GM12878 (cell line): ENCODE data around the gene POU4F1. TPM values are rescaled to one million over a fixed set of nuclear protein-coding genes. Genes with fewer than 3 reads are reported as not detected.

Experiments used
- ATAC-seq: fragments of 200-7000 bp; cut with Tn5 transposase; 3 replicates; pipeline ENCODE4 v1.9.1; 2020; ENCODE audit warnings: mild to moderate bottlenecking, moderate library complexity
- BruUV-seq: library from RNA; stranded (reverse); fragments of 400-500 nt; replicated peaks from 2 replicates; lab custom pipeline; 2021; lab: Mats Ljungman, UMichigan
- CTCF ChIA-PET: fragments of 300-600 bp; sonication (Branson Sonifier 250); formaldehyde crosslinking; extraction: SDS; loops from one replicate; lab custom pipeline; 2021; ENCODE audit warnings: inconsistent platforms; lab: Yijun Ruan, JAX
- POLR2A ChIA-PET: fragments of 350-600 bp; formaldehyde crosslinking; extraction: SDS; loops from one replicate; lab custom pipeline; 2021; ENCODE audit warnings: inconsistent platforms; lab: Charles Lee
- RAD21 ChIA-PET: fragments of 300-600 bp; sonication (Branson Sonifier 250); formaldehyde crosslinking; loops from one replicate; lab custom pipeline; 2023; ENCODE audit warnings: antibody characterized with exemption; ENCODE audit not compliant: unreplicated experiment; lab: Charles Lee
- SMC1A ChIA-PET: fragments of 300-600 bp; sonication (Branson Sonifier 250); formaldehyde crosslinking; loops from one replicate; lab custom pipeline; 2023; ENCODE audit not compliant: unreplicated experiment, uncharacterized antibody; lab: Charles Lee
- DNase-seq: peaks from one replicate; pipeline ENCODE4 v3.0.0-alpha.2; 2011; ENCODE audit warnings: low read depth, low spot score
- FAIRE-seq: peaks from 3 replicates; lab custom pipeline; 2011; peaks lifted over from hg19 to GRCh38; lab: Jason Lieb, UNC
- H2AFZ ChIP-seq: 2 replicates; pipeline ENCODE4 v1.6.0; 2011; ENCODE audit warnings: low read depth, low read length, control low read depth; ENCODE audit not compliant: control insufficient read depth
- H3K27ac ChIP-seq: 2 replicates; pipeline ENCODE4 v1.5.1; 2011; ENCODE audit warnings: control low read depth; ENCODE audit not compliant: control insufficient read depth, insufficient read depth
- H3K27me3 ChIP-seq, 2 experiments: replicated peaks in 1 of 2; 2 replicates each; pipeline versions ENCODE4 v1.6.0 to v1.6.1; 2011; ENCODE audit warnings: low read length in 1 of 2; ENCODE audit not compliant: control insufficient read depth in 2 of 2, insufficient read depth in 2 of 2
- H3K36me3 ChIP-seq, 2 experiments: 2 replicates each; pipeline ENCODE4 v1.5.1; 2011; ENCODE audit warnings: low read length in 1 of 2; ENCODE audit not compliant: control insufficient read depth in 2 of 2, insufficient read depth in 2 of 2
- H3K4me1 ChIP-seq: 2 replicates; pipeline ENCODE4 v1.6.1; 2011; ENCODE audit warnings: mild to moderate bottlenecking, low read length, moderate library complexity, mixed read lengths; ENCODE audit not compliant: control insufficient read depth, insufficient read depth
- H3K4me2 ChIP-seq: 2 replicates; pipeline ENCODE4 v1.6.0; 2011; ENCODE audit warnings: control low read depth; ENCODE audit not compliant: control insufficient read depth, insufficient read depth
- H3K4me3 ChIP-seq: fragments of 200-600 bp; sonication (generic); 2 replicates; pipeline ENCODE4 v1.5.1; 2016
- H3K79me2 ChIP-seq: 2 replicates; pipeline ENCODE4 v1.6.0; 2011; ENCODE audit warnings: low read length; ENCODE audit not compliant: control insufficient read depth, insufficient read depth
- H3K9ac ChIP-seq: 2 replicates; pipeline ENCODE4 v1.8.0; 2011; ENCODE audit warnings: low read length, control low read depth, mixed read lengths; ENCODE audit not compliant: control insufficient read depth, insufficient read depth
- H3K9me3 ChIP-seq: replicated peaks from 3 replicates; pipeline ENCODE4 v1.5.1; 2011; ENCODE audit warnings: mild to moderate bottlenecking, low read length; ENCODE audit not compliant: control insufficient read depth, insufficient read depth
- H4K20me1 ChIP-seq: 2 replicates; pipeline ENCODE4 v1.6.0; 2011; ENCODE audit not compliant: control insufficient read depth, insufficient read depth
- EGR1 ChIP-seq, 2 experiments: IDR thresholded peaks; 1 replicate in 1 of 2; 2 replicates in 1 of 2; pipeline ENCODE4 v1.6.1; 2011 to 2012; ENCODE audit warnings: low read depth in 2 of 2, low read length in 2 of 2, borderline replicate concordance in 1 of 2, mild to moderate bottlenecking in 1 of 2, moderate library complexity in 1 of 2
- MTA3 ChIP-seq: IDR thresholded peaks from 2 replicates; pipeline ENCODE4 v1.6.1; 2012; ENCODE audit warnings: low read length, inconsistent platforms, borderline replicate concordance
- NR2C1 ChIP-seq: fragments of 450-650 bp; IDR thresholded peaks from 2 replicates; pipeline ENCODE4 v1.6.1; 2017; ENCODE audit warnings: antibody characterized with exemption, mild to moderate bottlenecking, moderate library complexity
- TCF3 ChIP-seq: IDR thresholded peaks from 2 replicates; pipeline ENCODE4 v1.6.1; 2012; ENCODE audit warnings: low read depth, mild to moderate bottlenecking, low read length, borderline replicate concordance; ENCODE audit not compliant: insufficient read depth
- WGBS: methylation state at CpG from one replicate; pipeline ENCODE4 v1.1.6; 2016; ENCODE audit warnings: low lambda C conversion rate; ENCODE audit not compliant: insufficient replicate concordance, insufficient coverage; ENCODE audit errors: missing lambda C conversion rate; 5-methylcytosine and 5-hydroxymethylcytosine counted together
- in situ Hi-C: fragments of 300-500 bp; cut with MboI; formaldehyde crosslinking; loops from 9 replicates; pipeline ENCODE4 v1.14.3; 2018; ENCODE audit warnings: mixed read lengths
- intact Hi-C: fragments of 100-400 bp; cut with micrococcal nuclease; formaldehyde crosslinking; loops from one replicate; pipeline ENCODE4 v1.14.2; 2022; ENCODE audit not compliant: unreplicated experiment
- polyA plus RNA-seq, 11 experiments: library from polyadenylated mRNA; depleted of rRNA in 4 of 11; unstranded in 6 of 11; stranded (reverse) in 5 of 11; fragments of >200 nt; fragmentation: Nextera tagmentation in 4 of 11; fragmentation: Illumina TruSeq in 1 of 11; extraction: Ambion mirVana in 4 of 11; extraction: Trizol in 1 of 11; gene quantifications; 1 replicate in 1 of 11; 2 replicates in 10 of 11; pipeline versions ENCODE4 v1.2.1 to v1.2.3, GENCODE V29; 2011 to 2016; ENCODE audit warnings: inconsistent platforms in 2 of 11, missing spikeins in 2 of 11, low read depth in 1 of 11
- total RNA-seq, 4 experiments: library from RNA; depleted of rRNA in 3 of 4; stranded (reverse); fragments of >200 nt in 3 of 4; fragmentation: Illumina TruSeq in 1 of 4; extraction: Trizol in 1 of 4; gene quantifications; 2 replicates each; pipeline versions ENCODE4 v1.2.1 to v1.2.3, GENCODE V29; 2013 to 2021
- TF ChIP-seq, protein P1 (sequence below): IDR thresholded peaks from 2 replicates; pipeline ENCODE4 v1.6.1; 2011; ENCODE audit warnings: low read depth, mild to moderate bottlenecking, low read length, moderate library complexity, borderline replicate concordance; ENCODE audit errors: extremely low read depth
- TF ChIP-seq, protein P2 (sequence below): fragments of 450-650 bp; formaldehyde crosslinking; IDR thresholded peaks from 2 replicates; pipeline ENCODE4 v1.4.0; 2020; ENCODE audit warnings: mild to moderate bottlenecking, moderate library complexity
- TF ChIP-seq, protein P3 (sequence below): fragments of 450-650 bp; IDR thresholded peaks from 2 replicates; pipeline ENCODE4 v1.6.1; 2017; ENCODE audit warnings: low read depth, mild to moderate bottlenecking, moderate library complexity

Gene POU4F1
- total and polyA plus RNA-seq, 10 of the 15 experiments (the other 5 are each of a cell fraction or from before 2014, with no cell fraction given): 0.01 to 0.14 (median 0.02) TPM; not detected in 5

- no peak overlapping the region for H3K9ac ChIP-seq
- intact Hi-C loops: loop anchor here (10.0 kb wide), 1 partner anchor 402 kb away; no protein-coding TSS in a partner anchor
- no peak overlapping the region for H3K27ac ChIP-seq
- H2AFZ ChIP-seq: no peak overlapping the region
- 94% methylated on average over 1 of the region's 1 CpG for WGBS
- H3K4me3 ChIP-seq: no peak overlapping the region
- H3K4me1 ChIP-seq: no peaks in the 10 kb centered on the region
- ChIA-PET SMC1A (no interaction called here), CTCF (no interaction called here), POLR2A (no interaction called here), RAD21 (no interaction called here)
- ATAC-seq (0 out of 3 replicates have a peak, but pooled peaks have one; percentile 12), DNase-seq (no peak), FAIRE-seq (no peak)
- no peaks in the 10 kb centered on the region for H3K36me3 ChIP-seq
- H3K9me3 ChIP-seq: no peaks in the 10 kb centered on the region
- no peaks in the 10 kb centered on the region for H4K20me1 ChIP-seq
- H3K79me2 ChIP-seq: peaks cover 80% of the 10 kb centered on the region
- H3K4me2 ChIP-seq: no peak overlapping the region
- in situ Hi-C loops: no loop called here
- no TSS peak for BruUV-seq
- H3K27me3 ChIP-seq: no peaks in the 10 kb centered on the region
- TF ChIP-seq, protein P1, sequence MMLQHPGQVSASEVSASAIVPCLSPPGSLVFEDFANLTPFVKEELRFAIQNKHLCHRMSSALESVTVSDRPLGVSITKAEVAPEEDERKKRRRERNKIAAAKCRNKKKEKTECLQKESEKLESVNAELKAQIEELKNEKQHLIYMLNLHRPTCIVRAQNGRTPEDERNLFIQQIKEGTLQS: no peak
Observed at GRCh38 chr13:78652651-78653050, 49.3 kb upstream of the POU4F1 start.

- BruUV-seq: no TSS peak
- CTCF ChIA-PET: interaction anchor here (1.5 kb wide), 1 partner anchor 14 kb away, joined by 3 read pairs; no protein-coding TSS in a partner anchor
Observed at GRCh38 chr13:78650717-78651083, 47.3 kb upstream of the POU4F1 start.

More at GRCh38 chr13:78650717-78651083, 47.3 kb upstream of the POU4F1 start:
- ChIA-PET RAD21 (no interaction called here), SMC1A (interaction anchor here (0.8 kb wide), 1 partner anchor 12 kb away, joined by 3 read pairs; no protein-coding TSS in a partner anchor), POLR2A (no interaction called here)
- H3K4me3 ChIP-seq: no peak overlapping the region
- DNase-seq: no peak
- no peaks in the 10 kb centered on the region for H3K9me3 ChIP-seq
- H3K79me2 ChIP-seq: peaks cover 71% of the 10 kb centered on the region
- no peaks in the 10 kb centered on the region for H3K27me3 ChIP-seq
- FAIRE-seq: no peak
- intact Hi-C loops: loop anchor here (10.0 kb wide), 1 partner anchor 404 kb away; no protein-coding TSS in a partner anchor
- no peaks in the 10 kb centered on the region; the same call in 1 of the 2 replicates for H4K20me1 ChIP-seq
- TF ChIP-seq MTA3: no peak
- no peak for TF ChIP-seq EGR1 (IDR thresholded peaks at IDR 0.05; ENCODE audit: borderline replicate concordance in 1 of 2, low read depth in 2 of 2, low read length in 2 of 2)
- no peak for TF ChIP-seq NR2C1
- TF ChIP-seq, protein P2, sequence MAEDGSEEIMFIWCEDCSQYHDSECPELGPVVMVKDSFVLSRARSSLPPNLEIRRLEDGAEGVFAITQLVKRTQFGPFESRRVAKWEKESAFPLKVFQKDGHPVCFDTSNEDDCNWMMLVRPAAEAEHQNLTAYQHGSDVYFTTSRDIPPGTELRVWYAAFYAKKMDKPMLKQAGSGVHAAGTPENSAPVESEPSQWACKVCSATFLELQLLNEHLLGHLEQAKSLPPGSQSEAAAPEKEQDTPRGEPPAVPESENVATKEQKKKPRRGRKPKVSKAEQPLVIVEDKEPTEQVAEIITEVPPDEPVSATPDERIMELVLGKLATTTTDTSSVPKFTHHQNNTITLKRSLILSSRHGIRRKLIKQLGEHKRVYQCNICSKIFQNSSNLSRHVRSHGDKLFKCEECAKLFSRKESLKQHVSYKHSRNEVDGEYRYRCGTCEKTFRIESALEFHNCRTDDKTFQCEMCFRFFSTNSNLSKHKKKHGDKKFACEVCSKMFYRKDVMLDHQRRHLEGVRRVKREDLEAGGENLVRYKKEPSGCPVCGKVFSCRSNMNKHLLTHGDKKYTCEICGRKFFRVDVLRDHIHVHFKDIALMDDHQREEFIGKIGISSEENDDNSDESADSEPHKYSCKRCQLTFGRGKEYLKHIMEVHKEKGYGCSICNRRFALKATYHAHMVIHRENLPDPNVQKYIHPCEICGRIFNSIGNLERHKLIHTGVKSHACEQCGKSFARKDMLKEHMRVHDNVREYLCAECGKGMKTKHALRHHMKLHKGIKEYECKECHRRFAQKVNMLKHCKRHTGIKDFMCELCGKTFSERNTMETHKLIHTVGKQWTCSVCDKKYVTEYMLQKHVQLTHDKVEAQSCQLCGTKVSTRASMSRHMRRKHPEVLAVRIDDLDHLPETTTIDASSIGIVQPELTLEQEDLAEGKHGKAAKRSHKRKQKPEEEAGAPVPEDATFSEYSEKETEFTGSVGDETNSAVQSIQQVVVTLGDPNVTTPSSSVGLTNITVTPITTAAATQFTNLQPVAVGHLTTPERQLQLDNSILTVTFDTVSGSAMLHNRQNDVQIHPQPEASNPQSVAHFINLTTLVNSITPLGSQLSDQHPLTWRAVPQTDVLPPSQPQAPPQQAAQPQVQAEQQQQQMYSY (CRISPR knock-in tag): no peak
- TF ChIP-seq TCF3: no peak
- TF ChIP-seq, protein P3, sequence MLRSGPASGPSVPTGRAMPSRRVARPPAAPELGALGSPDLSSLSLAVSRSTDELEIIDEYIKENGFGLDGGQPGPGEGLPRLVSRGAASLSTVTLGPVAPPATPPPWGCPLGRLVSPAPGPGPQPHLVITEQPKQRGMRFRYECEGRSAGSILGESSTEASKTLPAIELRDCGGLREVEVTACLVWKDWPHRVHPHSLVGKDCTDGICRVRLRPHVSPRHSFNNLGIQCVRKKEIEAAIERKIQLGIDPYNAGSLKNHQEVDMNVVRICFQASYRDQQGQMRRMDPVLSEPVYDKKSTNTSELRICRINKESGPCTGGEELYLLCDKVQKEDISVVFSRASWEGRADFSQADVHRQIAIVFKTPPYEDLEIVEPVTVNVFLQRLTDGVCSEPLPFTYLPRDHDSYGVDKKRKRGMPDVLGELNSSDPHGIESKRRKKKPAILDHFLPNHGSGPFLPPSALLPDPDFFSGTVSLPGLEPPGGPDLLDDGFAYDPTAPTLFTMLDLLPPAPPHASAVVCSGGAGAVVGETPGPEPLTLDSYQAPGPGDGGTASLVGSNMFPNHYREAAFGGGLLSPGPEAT: no peak
- H3K4me1 ChIP-seq: no peaks in the 10 kb centered on the region
- H3K4me2 ChIP-seq: no peak overlapping the region
- peak; percentile 32; the same call in 2 of the 3 replicates for ATAC-seq
- no peak overlapping the region for H3K27ac ChIP-seq
- H2AFZ ChIP-seq: no peak overlapping the region
- H3K36me3 ChIP-seq: no peaks in the 10 kb centered on the region; a peak in 1 of 4 replicates
- no peak overlapping the region for H3K9ac ChIP-seq
- in situ Hi-C loops: no loop called here
- WGBS: 93% methylated on average over 2 of the region's 2 CpGs
